Left colon (tissue), 2 donors: ENCODE data around the gene CACNA1B. TPM values are rescaled to one million over a fixed set of nuclear protein-coding genes. Genes with fewer than 3 reads are reported as not detected.
"Not testable (repeated sequence)": the region's sequence is repeated elsewhere in the genome, so short reads cannot be mapped to it uniquely, and the experiment has no call there.

ENCODE experiments used
- ATAC-seq: fragments of 200-7000 bp; cut with Tn5 transposase; one replicate; pipeline ENCODE4 v1.9.1; 2020; ENCODE audit warnings: mild to moderate bottlenecking, moderate library complexity
- DNase-seq, 2 donors: peaks; one replicate each; pipeline ENCODE4 v3.0.0-alpha.2; 2020
- intact Hi-C, 2 donors: fragments of 100-400 bp; cut with DNase I in 1 of 2; cut with micrococcal nuclease in 1 of 2; formaldehyde crosslinking; loops; one replicate each; pipeline versions ENCODE4 v1.11.2 to v1.14.0; 2022; cut with DNase I, micrococcal nuclease
- total RNA-seq, 2 donors: library from RNA; stranded (reverse); fragmentation: NEBNext Ultra II Directional; extraction: Animal tissue kit (Norgen Biotek cat#: 25700); gene quantifications; one replicate each; pipeline ENCODE4 v1.2.1, GENCODE V29; 2021
- donor health status: DM: no; HTN: no; CAD: no.
- donor health status: DM: yes; HTN: yes; CAD: no.

CACNA1B gene
- total RNA-seq, 2 donors from 2014 or later = 0.22 to 0.24 TPM

GRCh38 chr9:137881591-137882505, 4.3 kb downstream of the CACNA1B start:
- ATAC-seq (no peak), DNase-seq (no peak)
- intact Hi-C loops = no loop called here

- no peak for DNase-seq
- no peak for ATAC-seq
- intact Hi-C loops = no loop called here
These were observed 4.9 kb downstream of the CACNA1B start for GRCh38 chr9:137882506-137882821.

GRCh38 chr9:137883977-137884376, 6.4 kb downstream of the CACNA1B start:
- ATAC-seq, intact Hi-C loops: not testable (repeated sequence)

GRCh38 chr9:137884547-137884946, 7.0 kb downstream of the CACNA1B start:
- ATAC-seq (peak; percentile 40), DNase-seq (peak in 1 of 2 donors; percentile 26)
- intact Hi-C loops = not testable (repeated sequence)

More at GRCh38 chr9:137883977-137884376, 6.4 kb downstream of the CACNA1B start:
- DNase-seq = not testable (repeated sequence)

GRCh38 chr9:137885121-137885520, 7.5 kb downstream of the CACNA1B start:
- ATAC-seq, intact Hi-C loops, DNase-seq: not testable (repeated sequence)

- DNase-seq, ATAC-seq, intact Hi-C loops: not testable (repeated sequence)
These were observed 11.0 kb downstream of the CACNA1B start for GRCh38 chr9:137888621-137889020.

GRCh38 chr9:137889966-137890365, 12.4 kb downstream of the CACNA1B start:
- DNase-seq, intact Hi-C loops, ATAC-seq: not testable (repeated sequence)

- ATAC-seq, DNase-seq, intact Hi-C loops: not testable (repeated sequence)
These were observed 13.4 kb downstream of the CACNA1B start for GRCh38 chr9:137890768-137891587.

GRCh38 chr9:137891588-137892423, 14.2 kb downstream of the CACNA1B start:
- no peak for ATAC-seq
- no peak for DNase-seq
- intact Hi-C loops = no loop called here

GRCh38 chr9:137892424-137893191, 15.0 kb downstream of the CACNA1B start:
- intact Hi-C loops = no loop called here
- ATAC-seq (no peak), DNase-seq (no peak)

GRCh38 chr9:137893670-137894069, 16.1 kb downstream of the CACNA1B start:
- DNase-seq (no peak), ATAC-seq (no peak)
- intact Hi-C loops = no loop called here

- ATAC-seq (no peak), DNase-seq (no peak)
- intact Hi-C loops = no loop called here
These were observed 22.2 kb downstream of the CACNA1B start for GRCh38 chr9:137899551-137900360.

- DNase-seq = no peak
- no peak for ATAC-seq
- intact Hi-C loops = no loop called here
These were observed 23.2 kb downstream of the CACNA1B start for GRCh38 chr9:137900584-137901310.

- ATAC-seq = no peak
- intact Hi-C loops = no loop called here
- DNase-seq = no peak
These were observed 25.1 kb downstream of the CACNA1B start for GRCh38 chr9:137902646-137903045.

GRCh38 chr9:137905740-137906139, 28.2 kb downstream of the CACNA1B start:
- ATAC-seq (no peak), DNase-seq (no peak)
- intact Hi-C loops = no loop called here

GRCh38 chr9:137907776-137908175, 30.2 kb downstream of the CACNA1B start:
- ATAC-seq (no peak), DNase-seq (no peak)
- intact Hi-C loops = no loop called here

- ATAC-seq (no peak), DNase-seq (no peak)
- intact Hi-C loops = no loop called here
These were observed 35.1 kb downstream of the CACNA1B start for GRCh38 chr9:137912671-137913070.
